GM12878 (cell line): ENCODE results near the gene SERPINI1.

Source experiments
- CBFB ChIP-seq: IDR thresholded peaks from 2 replicates; pipeline ENCODE4 v1.6.1; 2016; ENCODE audit warnings: antibody characterized with exemption, low read depth
- CHD4 ChIP-seq: fragments of 200-600 bp; sonication (generic); IDR thresholded peaks from 2 replicates; pipeline ENCODE4 v1.6.1; 2016; ENCODE audit warnings: mild to moderate bottlenecking
- EGR1 ChIP-seq, 2 experiments: IDR thresholded peaks; 1 replicate in 1 of 2; 2 replicates in 1 of 2; pipeline ENCODE4 v1.6.1; 2011 to 2012; ENCODE audit warnings: low read depth in 2 of 2, low read length in 2 of 2, borderline replicate concordance in 1 of 2, mild to moderate bottlenecking in 1 of 2, moderate library complexity in 1 of 2
- JUND ChIP-seq: IDR thresholded peaks from 2 replicates; pipeline ENCODE4 v1.6.1; 2012; ENCODE audit warnings: low read depth, mild to moderate bottlenecking, low read length, improper control_type of control experiment, moderate library complexity
- KLF5 ChIP-seq: fragments of 450-650 bp; IDR thresholded peaks from 2 replicates; pipeline ENCODE4 v1.6.1; 2014; ENCODE audit warnings: mild to moderate bottlenecking; ENCODE audit not compliant: partially characterized antibody
- RBBP5 ChIP-seq: fragments of 200-600 bp; sonication (generic); conservative IDR thresholded peaks from 2 replicates; pipeline ENCODE4 v1.6.1; 2016
- SIX5 ChIP-seq: IDR thresholded peaks from 2 replicates; pipeline ENCODE4 v1.6.1; 2011; ENCODE audit warnings: mild to moderate bottlenecking, low read depth, low read length, moderate library complexity; ENCODE audit not compliant: severe bottlenecking
- SRF ChIP-seq, 2 experiments: IDR thresholded peaks; 2 replicates each; pipeline ENCODE4 v1.6.1; 2011; ENCODE audit warnings: low read depth in 2 of 2, low read length in 2 of 2, mild to moderate bottlenecking in 1 of 2, moderate library complexity in 1 of 2
- TAF1 ChIP-seq: IDR thresholded peaks from 2 replicates; pipeline ENCODE4 v1.6.1; 2011; ENCODE audit warnings: mild to moderate bottlenecking, low read depth, low read length, borderline replicate concordance
- TF ChIP-seq, protein P1 (sequence below), 3 experiments: IDR thresholded peaks in 2 of 3; conservative IDR thresholded peaks in 1 of 3; 2 replicates each; pipeline ENCODE4 v1.5.1; 2011; ENCODE audit warnings: low read depth in 3 of 3, low read length in 3 of 3, mild to moderate bottlenecking in 3 of 3, control low read depth in 2 of 3, moderate library complexity in 2 of 3, inconsistent platforms in 1 of 3, mixed read lengths in 1 of 3; ENCODE audit not compliant: control insufficient read depth in 2 of 3, insufficient read depth in 1 of 3; ENCODE audit errors: extremely low read depth in 1 of 3
- TF ChIP-seq, protein P2 (sequence below): fragments of 450-650 bp; IDR thresholded peaks from 2 replicates; pipeline ENCODE4 v1.6.1; 2018; ENCODE audit warnings: mild to moderate bottlenecking, low read depth, moderate library complexity; ENCODE audit not compliant: partially characterized antibody
- TF ChIP-seq, protein P3 (sequence below): fragments of 450-650 bp; IDR thresholded peaks from 2 replicates; pipeline ENCODE4 v1.6.1; 2017; ENCODE audit warnings: mild to moderate bottlenecking

DNA sequence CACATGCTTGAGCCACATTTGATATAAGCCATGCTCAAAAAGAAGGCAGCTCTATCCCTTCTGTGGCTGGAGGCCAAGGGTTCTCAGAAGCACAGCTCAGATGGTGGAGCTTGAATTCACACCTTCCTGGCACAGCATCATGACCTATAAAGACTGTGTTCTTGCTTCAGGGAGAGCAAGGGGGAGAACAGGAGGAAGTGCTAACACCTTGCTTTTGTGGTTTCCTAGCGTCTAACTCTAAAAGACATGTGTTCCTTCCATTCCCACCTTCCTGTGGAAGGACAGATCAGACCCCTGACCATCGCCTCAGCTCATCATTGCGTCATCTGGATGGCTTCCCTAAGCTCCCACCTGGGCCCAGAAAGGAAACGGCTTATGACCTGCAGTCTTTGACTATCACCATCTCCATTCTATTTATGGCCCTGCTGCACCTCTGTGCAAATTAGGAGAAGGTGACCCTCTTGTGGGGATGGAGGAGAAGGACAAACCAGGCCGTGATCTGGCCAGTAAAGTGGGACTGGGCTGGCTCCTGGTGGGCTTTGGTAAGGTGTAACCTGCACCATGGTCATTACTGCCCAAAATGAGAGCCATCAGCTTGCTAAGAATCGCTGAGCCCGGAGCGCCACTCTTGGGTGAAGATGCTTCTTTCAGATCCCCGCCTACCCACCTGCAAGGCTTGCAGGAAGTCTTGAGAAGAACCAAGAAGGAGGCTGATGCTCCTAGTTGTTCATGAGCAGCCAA lies 128.5 kb downstream of the SERPINI1 start:
- TF ChIP-seq, protein P1, sequence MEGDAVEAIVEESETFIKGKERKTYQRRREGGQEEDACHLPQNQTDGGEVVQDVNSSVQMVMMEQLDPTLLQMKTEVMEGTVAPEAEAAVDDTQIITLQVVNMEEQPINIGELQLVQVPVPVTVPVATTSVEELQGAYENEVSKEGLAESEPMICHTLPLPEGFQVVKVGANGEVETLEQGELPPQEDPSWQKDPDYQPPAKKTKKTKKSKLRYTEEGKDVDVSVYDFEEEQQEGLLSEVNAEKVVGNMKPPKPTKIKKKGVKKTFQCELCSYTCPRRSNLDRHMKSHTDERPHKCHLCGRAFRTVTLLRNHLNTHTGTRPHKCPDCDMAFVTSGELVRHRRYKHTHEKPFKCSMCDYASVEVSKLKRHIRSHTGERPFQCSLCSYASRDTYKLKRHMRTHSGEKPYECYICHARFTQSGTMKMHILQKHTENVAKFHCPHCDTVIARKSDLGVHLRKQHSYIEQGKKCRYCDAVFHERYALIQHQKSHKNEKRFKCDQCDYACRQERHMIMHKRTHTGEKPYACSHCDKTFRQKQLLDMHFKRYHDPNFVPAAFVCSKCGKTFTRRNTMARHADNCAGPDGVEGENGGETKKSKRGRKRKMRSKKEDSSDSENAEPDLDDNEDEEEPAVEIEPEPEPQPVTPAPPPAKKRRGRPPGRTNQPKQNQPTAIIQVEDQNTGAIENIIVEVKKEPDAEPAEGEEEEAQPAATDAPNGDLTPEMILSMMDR (IDR thresholded peaks at IDR 0.05 in 2 of 3, conservative IDR thresholded peaks at IDR 0.05 in 1 of 3; ENCODE audit: control insufficient read depth in 2 of 3, extremely low read depth in 1 of 3, insufficient read depth in 1 of 3, low read depth in 3 of 3, low read length in 3 of 3): 0 out of 6 replicates have a peak, but pooled peaks of 1 of the 3 experiments have one; percentile 4
- no peak for TF ChIP-seq SIX5
- TF ChIP-seq JUND: no peak
- no peak for TF ChIP-seq EGR1 (IDR thresholded peaks at IDR 0.05; ENCODE audit: borderline replicate concordance in 1 of 2, low read depth in 2 of 2, low read length in 2 of 2)
- TF ChIP-seq SRF (IDR thresholded peaks at IDR 0.05; ENCODE audit: low read depth in 2 of 2, low read length in 2 of 2): no peak
- TF ChIP-seq, protein P2, sequence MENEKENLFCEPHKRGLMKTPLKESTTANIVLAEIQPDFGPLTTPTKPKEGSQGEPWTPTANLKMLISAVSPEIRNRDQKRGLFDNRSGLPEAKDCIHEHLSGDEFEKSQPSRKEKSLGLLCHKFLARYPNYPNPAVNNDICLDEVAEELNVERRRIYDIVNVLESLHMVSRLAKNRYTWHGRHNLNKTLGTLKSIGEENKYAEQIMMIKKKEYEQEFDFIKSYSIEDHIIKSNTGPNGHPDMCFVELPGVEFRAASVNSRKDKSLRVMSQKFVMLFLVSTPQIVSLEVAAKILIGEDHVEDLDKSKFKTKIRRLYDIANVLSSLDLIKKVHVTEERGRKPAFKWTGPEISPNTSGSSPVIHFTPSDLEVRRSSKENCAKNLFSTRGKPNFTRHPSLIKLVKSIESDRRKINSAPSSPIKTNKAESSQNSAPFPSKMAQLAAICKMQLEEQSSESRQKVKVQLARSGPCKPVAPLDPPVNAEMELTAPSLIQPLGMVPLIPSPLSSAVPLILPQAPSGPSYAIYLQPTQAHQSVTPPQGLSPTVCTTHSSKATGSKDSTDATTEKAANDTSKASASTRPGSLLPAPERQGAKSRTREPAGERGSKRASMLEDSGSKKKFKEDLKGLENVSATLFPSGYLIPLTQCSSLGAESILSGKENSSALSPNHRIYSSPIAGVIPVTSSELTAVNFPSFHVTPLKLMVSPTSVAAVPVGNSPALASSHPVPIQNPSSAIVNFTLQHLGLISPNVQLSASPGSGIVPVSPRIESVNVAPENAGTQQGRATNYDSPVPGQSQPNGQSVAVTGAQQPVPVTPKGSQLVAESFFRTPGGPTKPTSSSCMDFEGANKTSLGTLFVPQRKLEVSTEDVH: no peak
- no peak for TF ChIP-seq KLF5
- TF ChIP-seq CBFB: no peak
- TF ChIP-seq, protein P3, sequence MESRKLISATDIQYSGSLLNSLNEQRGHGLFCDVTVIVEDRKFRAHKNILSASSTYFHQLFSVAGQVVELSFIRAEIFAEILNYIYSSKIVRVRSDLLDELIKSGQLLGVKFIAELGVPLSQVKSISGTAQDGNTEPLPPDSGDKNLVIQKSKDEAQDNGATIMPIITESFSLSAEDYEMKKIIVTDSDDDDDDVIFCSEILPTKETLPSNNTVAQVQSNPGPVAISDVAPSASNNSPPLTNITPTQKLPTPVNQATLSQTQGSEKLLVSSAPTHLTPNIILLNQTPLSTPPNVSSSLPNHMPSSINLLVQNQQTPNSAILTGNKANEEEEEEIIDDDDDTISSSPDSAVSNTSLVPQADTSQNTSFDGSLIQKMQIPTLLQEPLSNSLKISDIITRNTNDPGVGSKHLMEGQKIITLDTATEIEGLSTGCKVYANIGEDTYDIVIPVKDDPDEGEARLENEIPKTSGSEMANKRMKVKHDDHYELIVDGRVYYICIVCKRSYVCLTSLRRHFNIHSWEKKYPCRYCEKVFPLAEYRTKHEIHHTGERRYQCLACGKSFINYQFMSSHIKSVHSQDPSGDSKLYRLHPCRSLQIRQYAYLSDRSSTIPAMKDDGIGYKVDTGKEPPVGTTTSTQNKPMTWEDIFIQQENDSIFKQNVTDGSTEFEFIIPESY: no peak
- no peak for TF ChIP-seq RBBP5
- TF ChIP-seq TAF1: no peak
- TF ChIP-seq CHD4: no peak
